Heart left ventricle (tissue), 13 donors: ENCODE results near the gene CTAG1A.
"Not testable (repeated sequence)": the region's sequence is repeated elsewhere in the genome, so short reads cannot be mapped to it uniquely, and the experiment has no call there.

ENCODE experiments used
- CTCF ChIP-seq, 12 donors: fragments of 200-600 bp; sonication (generic) in 4 of 12; IDR thresholded peaks; one replicate each; pipeline versions ENCODE4 v1.5.0 to v1.8.0; 2018 to 2022; ENCODE audit warnings: antibody characterized with exemption in 12 of 12, mild to moderate bottlenecking in 5 of 12
- POLR2A ChIP-seq, 2 donors: fragments of 450-650 bp; IDR thresholded peaks; one replicate each; pipeline ENCODE4 v1.6.1; 2017; ENCODE audit warnings: antibody characterized with exemption in 2 of 2, mild to moderate bottlenecking in 2 of 2, moderate library complexity in 2 of 2
- donor health status: ischemic (EF 13 %, LVEDD 7.1; RV severe dilation, severe dysfunction).
- donor health status: DM: no; HTN: yes; CAD: no.
- donor health status: DM: no; HTN: no; CAD: no.
- donor health status: ischemic (EF 25% LVEDD 6.9; RV normal size, moderate dysfunction).
- donor health status: ischemic (EF 25% LVEDD 5.7; RV mildly dilated, moderate dysfunction).
- donor health status: ischemic (EF 35%, LVEDD 5.7; RV mildly dilated, moderate dysfunction).
- donor health status: nonischemic (EF 11% LVEDD 7.7; RV severe dilation, severe dysfunction).
- donor health status: DM: yes; HTN: yes; CAD: no.
- donor health status: PGD.
- donor health status: ischemic (EF 29% LVEDD 5.4; RV normal size, mild dysfunction).
- donor health status: nonischemic (EF 23%, LVEDD 6.1; RV moderate dilation, normal function).

GRCh38 chrX:154540365-154540764, 44.6 kb upstream of the CTAG1A start:
- not testable (repeated sequence) for TF ChIP-seq CTCF, POLR2A (IDR thresholded peaks at IDR 0.05)
